ENCODE data around the gene CRYBB2.
"Not testable (repeated sequence)": the region's sequence is repeated elsewhere in the genome, so short reads cannot be mapped to it uniquely, and the experiment has no call there.

Gene CRYBB2

GRCh38 chr22:25236417-25236816 lies 17.0 kb downstream of the CRYBB2 start:
- no peak for DNase-seq

GRCh38 chr22:25237503-25237902 lies 18.1 kb downstream of the CRYBB2 start:
- DNase-seq, result no peak

- not testable (repeated sequence) for DNase-seq
Measured at GRCh38 chr22:25238058-25238457, 18.6 kb downstream of the CRYBB2 start.

GRCh38 chr22:25255169-25255568 lies 35.7 kb downstream of the CRYBB2 start:
- not testable (repeated sequence) for DNase-seq

GRCh38 chr22:25267567-25267966 lies 48.1 kb downstream of the CRYBB2 start:
- not testable (repeated sequence) for DNase-seq

- not testable (repeated sequence) for DNase-seq
Measured at GRCh38 chr22:25268902-25269301, 49.5 kb downstream of the CRYBB2 start.

- not testable (repeated sequence) for DNase-seq
Measured at GRCh38 chr22:25270061-25270460, 50.6 kb downstream of the CRYBB2 start.

GRCh38 chr22:25273231-25273630 lies 53.8 kb downstream of the CRYBB2 start:
- not testable (repeated sequence) for DNase-seq

GRCh38 chr22:25273928-25274327 lies 54.5 kb downstream of the CRYBB2 start:
- not testable (repeated sequence) for DNase-seq

GRCh38 chr22:25280118-25280517 lies 60.7 kb downstream of the CRYBB2 start:
- not testable (repeated sequence) for DNase-seq

Measured in HCEC 1CT (cell line).